GM23338 (cell line): ENCODE measurements around the gene GUCA2A.

Experiments used
- CREB1 ChIP-seq: fragments of 250-450 bp; sonication (Bioruptor Pico); IDR thresholded peaks from 2 replicates; pipeline ENCODE4 v1.5.0; 2020; ENCODE audit warnings: low read depth, mild to moderate bottlenecking, moderate library complexity
- EZH2 ChIP-seq: fragments of 200-600 bp; sonication (generic); IDR thresholded peaks from one replicate; pipeline ENCODE4 v1.8.0; 2017; ENCODE audit warnings: antibody characterized with exemption, mild to moderate bottlenecking, low read depth; ENCODE audit not compliant: unreplicated experiment
- EZH2phosphoT487 ChIP-seq: fragments of 200-600 bp; sonication (generic); IDR thresholded peaks from one replicate; pipeline ENCODE4 v1.8.1; 2018; ENCODE audit warnings: antibody characterized with exemption; ENCODE audit not compliant: unreplicated experiment
- JUNB ChIP-seq: IDR thresholded peaks from one replicate; pipeline ENCODE4 v1.6.1; 2016; ENCODE audit warnings: antibody characterized with exemption; ENCODE audit not compliant: unreplicated experiment
- NANOG ChIP-seq: IDR thresholded peaks from 2 replicates; pipeline ENCODE4 v1.6.1; 2016; ENCODE audit warnings: antibody characterized with exemption, borderline replicate concordance
- POLR2AphosphoS5 ChIP-seq: IDR thresholded peaks from 2 replicates; pipeline ENCODE4 v1.6.1; 2016; ENCODE audit warnings: antibody characterized with exemption, low read depth
- STAT1 ChIP-seq: IDR thresholded peaks from one replicate; pipeline ENCODE4 v1.6.1; 2016; ENCODE audit warnings: antibody characterized with exemption; ENCODE audit not compliant: unreplicated experiment
- ZNF114 ChIP-seq: fragments of 250-450 bp; sonication (Bioruptor Pico); IDR thresholded peaks from 2 replicates; pipeline ENCODE4 v1.5.0; 2020; ENCODE audit warnings: mild to moderate bottlenecking, moderate library complexity
- ZNF331 ChIP-seq: fragments of 250-450 bp; sonication (Bioruptor Pico); IDR thresholded peaks from 2 replicates; pipeline ENCODE4 v1.5.0; 2020; ENCODE audit warnings: low read depth, mild to moderate bottlenecking, moderate library complexity
- TF ChIP-seq, protein P1 (sequence below), 2 experiments: fragments of 200-600 bp in 1 of 2; sonication (generic) in 1 of 2; conservative IDR thresholded peaks; 2 replicates each; pipeline versions ENCODE4 v1.5.1 to v1.6.1; 2016 to 2017; ENCODE audit warnings: antibody characterized with exemption in 2 of 2, low read depth in 2 of 2, mild to moderate bottlenecking in 2 of 2, moderate library complexity in 1 of 2
- TF ChIP-seq, protein P2 (sequence below): IDR thresholded peaks from one replicate; pipeline ENCODE4 v1.6.1; 2018; ENCODE audit warnings: antibody characterized with exemption; ENCODE audit not compliant: unreplicated experiment
- TF ChIP-seq, protein P3 (sequence below): fragments of 250-450 bp; sonication (Bioruptor Pico); IDR thresholded peaks from 2 replicates; pipeline ENCODE4 v1.5.0; 2020; ENCODE audit warnings: mild to moderate bottlenecking, moderate library complexity
- TF ChIP-seq, protein P4 (sequence below): IDR thresholded peaks from 2 replicates; pipeline ENCODE4 v1.6.1; 2016; ENCODE audit warnings: antibody characterized with exemption

DNA sequence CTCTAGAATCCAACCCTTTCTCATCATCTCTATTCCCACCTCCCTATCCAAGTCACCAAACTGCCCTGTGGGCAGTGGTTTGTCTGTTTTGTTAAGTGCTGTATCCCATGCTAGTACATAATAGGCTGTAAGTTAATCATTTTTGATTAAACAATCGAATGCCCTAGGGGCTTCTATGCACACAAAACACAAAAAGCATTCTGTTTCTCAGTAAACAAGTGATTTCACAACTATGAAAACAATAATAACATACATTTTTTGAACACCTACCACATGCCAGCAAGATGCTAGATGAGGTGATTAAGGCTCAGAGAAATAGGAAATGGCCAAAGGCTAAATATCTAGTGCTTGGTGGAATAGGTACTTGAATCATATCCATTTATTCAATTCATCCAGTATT lies 16.4 kb downstream of the GUCA2A start:
- TF ChIP-seq, protein P1, sequence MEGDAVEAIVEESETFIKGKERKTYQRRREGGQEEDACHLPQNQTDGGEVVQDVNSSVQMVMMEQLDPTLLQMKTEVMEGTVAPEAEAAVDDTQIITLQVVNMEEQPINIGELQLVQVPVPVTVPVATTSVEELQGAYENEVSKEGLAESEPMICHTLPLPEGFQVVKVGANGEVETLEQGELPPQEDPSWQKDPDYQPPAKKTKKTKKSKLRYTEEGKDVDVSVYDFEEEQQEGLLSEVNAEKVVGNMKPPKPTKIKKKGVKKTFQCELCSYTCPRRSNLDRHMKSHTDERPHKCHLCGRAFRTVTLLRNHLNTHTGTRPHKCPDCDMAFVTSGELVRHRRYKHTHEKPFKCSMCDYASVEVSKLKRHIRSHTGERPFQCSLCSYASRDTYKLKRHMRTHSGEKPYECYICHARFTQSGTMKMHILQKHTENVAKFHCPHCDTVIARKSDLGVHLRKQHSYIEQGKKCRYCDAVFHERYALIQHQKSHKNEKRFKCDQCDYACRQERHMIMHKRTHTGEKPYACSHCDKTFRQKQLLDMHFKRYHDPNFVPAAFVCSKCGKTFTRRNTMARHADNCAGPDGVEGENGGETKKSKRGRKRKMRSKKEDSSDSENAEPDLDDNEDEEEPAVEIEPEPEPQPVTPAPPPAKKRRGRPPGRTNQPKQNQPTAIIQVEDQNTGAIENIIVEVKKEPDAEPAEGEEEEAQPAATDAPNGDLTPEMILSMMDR (conservative IDR thresholded peaks at IDR 0.05; ENCODE audit: low read depth in 2 of 2): no peak
- TF ChIP-seq EZH2 (no peak), STAT1 (no peak), EZH2phosphoT487 (no peak), POLR2AphosphoS5 (no peak), ZNF331 (no peak), CREB1 (CRISPR knock-in tag) (no peak), NANOG (no peak), JUNB (no peak), ZNF114 (no peak)
- TF ChIP-seq, protein P2, sequence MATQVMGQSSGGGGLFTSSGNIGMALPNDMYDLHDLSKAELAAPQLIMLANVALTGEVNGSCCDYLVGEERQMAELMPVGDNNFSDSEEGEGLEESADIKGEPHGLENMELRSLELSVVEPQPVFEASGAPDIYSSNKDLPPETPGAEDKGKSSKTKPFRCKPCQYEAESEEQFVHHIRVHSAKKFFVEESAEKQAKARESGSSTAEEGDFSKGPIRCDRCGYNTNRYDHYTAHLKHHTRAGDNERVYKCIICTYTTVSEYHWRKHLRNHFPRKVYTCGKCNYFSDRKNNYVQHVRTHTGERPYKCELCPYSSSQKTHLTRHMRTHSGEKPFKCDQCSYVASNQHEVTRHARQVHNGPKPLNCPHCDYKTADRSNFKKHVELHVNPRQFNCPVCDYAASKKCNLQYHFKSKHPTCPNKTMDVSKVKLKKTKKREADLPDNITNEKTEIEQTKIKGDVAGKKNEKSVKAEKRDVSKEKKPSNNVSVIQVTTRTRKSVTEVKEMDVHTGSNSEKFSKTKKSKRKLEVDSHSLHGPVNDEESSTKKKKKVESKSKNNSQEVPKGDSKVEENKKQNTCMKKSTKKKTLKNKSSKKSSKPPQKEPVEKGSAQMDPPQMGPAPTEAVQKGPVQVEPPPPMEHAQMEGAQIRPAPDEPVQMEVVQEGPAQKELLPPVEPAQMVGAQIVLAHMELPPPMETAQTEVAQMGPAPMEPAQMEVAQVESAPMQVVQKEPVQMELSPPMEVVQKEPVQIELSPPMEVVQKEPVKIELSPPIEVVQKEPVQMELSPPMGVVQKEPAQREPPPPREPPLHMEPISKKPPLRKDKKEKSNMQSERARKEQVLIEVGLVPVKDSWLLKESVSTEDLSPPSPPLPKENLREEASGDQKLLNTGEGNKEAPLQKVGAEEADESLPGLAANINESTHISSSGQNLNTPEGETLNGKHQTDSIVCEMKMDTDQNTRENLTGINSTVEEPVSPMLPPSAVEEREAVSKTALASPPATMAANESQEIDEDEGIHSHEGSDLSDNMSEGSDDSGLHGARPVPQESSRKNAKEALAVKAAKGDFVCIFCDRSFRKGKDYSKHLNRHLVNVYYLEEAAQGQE: no peak
- TF ChIP-seq, protein P3, sequence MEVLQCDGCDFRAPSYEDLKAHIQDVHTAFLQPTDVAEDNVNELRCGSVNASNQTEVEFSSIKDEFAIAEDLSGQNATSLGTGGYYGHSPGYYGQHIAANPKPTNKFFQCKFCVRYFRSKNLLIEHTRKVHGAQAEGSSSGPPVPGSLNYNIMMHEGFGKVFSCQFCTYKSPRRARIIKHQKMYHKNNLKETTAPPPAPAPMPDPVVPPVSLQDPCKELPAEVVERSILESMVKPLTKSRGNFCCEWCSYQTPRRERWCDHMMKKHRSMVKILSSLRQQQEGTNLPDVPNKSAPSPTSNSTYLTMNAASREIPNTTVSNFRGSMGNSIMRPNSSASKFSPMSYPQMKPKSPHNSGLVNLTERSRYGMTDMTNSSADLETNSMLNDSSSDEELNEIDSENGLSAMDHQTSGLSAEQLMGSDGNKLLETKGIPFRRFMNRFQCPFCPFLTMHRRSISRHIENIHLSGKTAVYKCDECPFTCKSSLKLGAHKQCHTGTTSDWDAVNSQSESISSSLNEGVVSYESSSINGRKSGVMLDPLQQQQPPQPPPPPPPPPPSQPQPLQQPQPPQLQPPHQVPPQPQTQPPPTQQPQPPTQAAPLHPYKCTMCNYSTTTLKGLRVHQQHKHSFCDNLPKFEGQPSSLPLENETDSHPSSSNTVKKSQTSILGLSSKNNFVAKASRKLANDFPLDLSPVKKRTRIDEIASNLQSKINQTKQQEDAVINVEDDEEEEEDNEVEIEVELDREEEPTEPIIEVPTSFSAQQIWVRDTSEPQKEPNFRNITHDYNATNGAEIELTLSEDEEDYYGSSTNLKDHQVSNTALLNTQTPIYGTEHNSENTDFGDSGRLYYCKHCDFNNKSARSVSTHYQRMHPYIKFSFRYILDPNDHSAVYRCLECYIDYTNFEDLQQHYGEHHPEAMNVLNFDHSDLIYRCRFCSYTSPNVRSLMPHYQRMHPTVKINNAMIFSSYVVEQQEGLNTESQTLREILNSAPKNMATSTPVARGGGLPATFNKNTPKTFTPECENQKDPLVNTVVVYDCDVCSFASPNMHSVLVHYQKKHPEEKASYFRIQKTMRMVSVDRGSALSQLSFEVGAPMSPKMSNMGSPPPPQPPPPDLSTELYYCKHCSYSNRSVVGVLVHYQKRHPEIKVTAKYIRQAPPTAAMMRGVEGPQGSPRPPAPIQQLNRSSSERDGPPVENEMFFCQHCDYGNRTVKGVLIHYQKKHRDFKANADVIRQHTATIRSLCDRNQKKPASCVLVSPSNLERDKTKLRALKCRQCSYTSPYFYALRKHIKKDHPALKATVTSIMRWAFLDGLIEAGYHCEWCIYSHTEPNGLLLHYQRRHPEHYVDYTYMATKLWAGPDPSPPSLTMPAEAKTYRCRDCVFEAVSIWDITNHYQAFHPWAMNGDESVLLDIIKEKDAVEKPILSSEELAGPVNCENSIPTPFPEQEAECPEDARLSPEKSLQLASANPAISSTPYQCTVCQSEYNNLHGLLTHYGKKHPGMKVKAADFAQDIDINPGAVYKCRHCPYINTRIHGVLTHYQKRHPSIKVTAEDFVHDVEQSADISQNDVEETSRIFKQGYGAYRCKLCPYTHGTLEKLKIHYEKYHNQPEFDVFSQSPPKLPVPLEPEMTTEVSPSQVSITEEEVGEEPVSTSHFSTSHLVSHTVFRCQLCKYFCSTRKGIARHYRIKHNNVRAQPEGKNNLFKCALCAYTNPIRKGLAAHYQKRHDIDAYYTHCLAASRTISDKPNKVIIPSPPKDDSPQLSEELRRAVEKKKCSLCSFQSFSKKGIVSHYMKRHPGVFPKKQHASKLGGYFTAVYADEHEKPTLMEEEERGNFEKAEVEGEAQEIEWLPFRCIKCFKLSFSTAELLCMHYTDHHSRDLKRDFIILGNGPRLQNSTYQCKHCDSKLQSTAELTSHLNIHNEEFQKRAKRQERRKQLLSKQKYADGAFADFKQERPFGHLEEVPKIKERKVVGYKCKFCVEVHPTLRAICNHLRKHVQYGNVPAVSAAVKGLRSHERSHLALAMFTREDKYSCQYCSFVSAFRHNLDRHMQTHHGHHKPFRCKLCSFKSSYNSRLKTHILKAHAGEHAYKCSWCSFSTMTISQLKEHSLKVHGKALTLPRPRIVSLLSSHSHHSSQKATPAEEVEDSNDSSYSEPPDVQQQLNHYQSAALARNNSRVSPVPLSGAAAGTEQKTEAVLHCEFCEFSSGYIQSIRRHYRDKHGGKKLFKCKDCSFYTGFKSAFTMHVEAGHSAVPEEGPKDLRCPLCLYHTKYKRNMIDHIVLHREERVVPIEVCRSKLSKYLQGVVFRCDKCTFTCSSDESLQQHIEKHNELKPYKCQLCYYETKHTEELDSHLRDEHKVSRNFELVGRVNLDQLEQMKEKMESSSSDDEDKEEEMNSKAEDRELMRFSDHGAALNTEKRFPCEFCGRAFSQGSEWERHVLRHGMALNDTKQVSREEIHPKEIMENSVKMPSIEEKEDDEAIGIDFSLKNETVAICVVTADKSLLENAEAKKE (CRISPR knock-in tag): no peak
- TF ChIP-seq, protein P4, sequence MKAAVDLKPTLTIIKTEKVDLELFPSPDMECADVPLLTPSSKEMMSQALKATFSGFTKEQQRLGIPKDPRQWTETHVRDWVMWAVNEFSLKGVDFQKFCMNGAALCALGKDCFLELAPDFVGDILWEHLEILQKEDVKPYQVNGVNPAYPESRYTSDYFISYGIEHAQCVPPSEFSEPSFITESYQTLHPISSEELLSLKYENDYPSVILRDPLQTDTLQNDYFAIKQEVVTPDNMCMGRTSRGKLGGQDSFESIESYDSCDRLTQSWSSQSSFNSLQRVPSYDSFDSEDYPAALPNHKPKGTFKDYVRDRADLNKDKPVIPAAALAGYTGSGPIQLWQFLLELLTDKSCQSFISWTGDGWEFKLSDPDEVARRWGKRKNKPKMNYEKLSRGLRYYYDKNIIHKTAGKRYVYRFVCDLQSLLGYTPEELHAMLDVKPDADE: no peak
